ENCODE measurements around the gene TRDMT1.
A peak's percentile ranks its signal among the peaks of the same experiment; 100 is the strongest.

TRDMT1 gene

GRCh38 chr10:17238445-17239291, 37.2 kb upstream of the TRDMT1 start:
- Histone ChIP-seq H3K36me3 (replicated peaks) (peaks cover 37% of the 10 kb centered on the region), H3K4me3 (ENCODE audit: low read depth, low read length) (no peak overlapping the region), H3K27ac (peak overlapping the region; percentile 15), H3K27me3 (replicated peaks) (no peaks in the 10 kb centered on the region)
- DNase-seq, result peak; percentile 92
- in situ Hi-C loops (cut with HindIII; ENCODE audit: low pct_ligation_motif_present, low sequenced_read_pairs), result loop anchor here (25.0 kb wide), 1 partner anchor 376 kb away; no protein-coding TSS in a partner anchor
- no peak for TF ChIP-seq CTCF (IDR thresholded peaks at IDR 0.05; ENCODE audit: low read depth, low read length, missing control alignments)

- in situ Hi-C loops (cut with HindIII; ENCODE audit: low pct_ligation_motif_present, low sequenced_read_pairs), result loop anchor here (25.0 kb wide), 1 partner anchor 376 kb away; no protein-coding TSS in a partner anchor
- Histone ChIP-seq H3K27me3 (replicated peaks) (no peaks in the 10 kb centered on the region), H3K4me3 (ENCODE audit: low read depth, low read length) (no peak overlapping the region), H3K36me3 (replicated peaks) (peaks cover 44% of the 10 kb centered on the region), H3K27ac (peak overlapping the region; percentile 15)
- no peak for TF ChIP-seq CTCF (IDR thresholded peaks at IDR 0.05; ENCODE audit: low read depth, low read length, missing control alignments)
- no peak for DNase-seq
Observed at GRCh38 chr10:17237915-17238444, 36.5 kb upstream of the TRDMT1 start.

- DNase-seq, result no peak
- TF ChIP-seq CTCF (IDR thresholded peaks at IDR 0.05; ENCODE audit: low read depth, low read length, missing control alignments), result no peak
- Histone ChIP-seq H3K36me3 (replicated peaks) (peaks cover 52% of the 10 kb centered on the region), H3K4me3 (ENCODE audit: low read depth, low read length) (no peak overlapping the region), H3K27me3 (replicated peaks) (no peaks in the 10 kb centered on the region), H3K27ac (no peak overlapping the region)
- in situ Hi-C loops (cut with HindIII; ENCODE audit: low pct_ligation_motif_present, low sequenced_read_pairs), result loop anchor here (25.0 kb wide), 1 partner anchor 375 kb away; no protein-coding TSS in a partner anchor
Observed at GRCh38 chr10:17237149-17237527, 35.7 kb upstream of the TRDMT1 start.

- in situ Hi-C loops (cut with HindIII; ENCODE audit: low pct_ligation_motif_present, low sequenced_read_pairs), result loop anchor here (25.0 kb wide), 1 partner anchor 374 kb away; no protein-coding TSS in a partner anchor
- no peak for DNase-seq
- no peaks in the 10 kb centered on the region for H3K27me3 ChIP-seq (replicated peaks)
- H3K36me3 ChIP-seq (replicated peaks), result peaks cover 57% of the 10 kb centered on the region
- no peak overlapping the region for H3K4me3 ChIP-seq (ENCODE audit: low read depth, low read length)
- peak overlapping the region; percentile 1 for H3K27ac ChIP-seq
- no peak for TF ChIP-seq CTCF (IDR thresholded peaks at IDR 0.05; ENCODE audit: low read depth, low read length, missing control alignments)
Observed at GRCh38 chr10:17236468-17237148, 35.1 kb upstream of the TRDMT1 start.

- Histone ChIP-seq H3K4me3 (ENCODE audit: low read depth, low read length) (peak overlapping the region; percentile 99), H3K27me3 (replicated peaks) (no peaks in the 10 kb centered on the region), H3K27ac (peak overlapping the region; percentile 9), H3K36me3 (replicated peaks) (peaks cover 72% of the 10 kb centered on the region)
- peak; percentile 51 for TF ChIP-seq CTCF (IDR thresholded peaks at IDR 0.05; ENCODE audit: low read depth, low read length, missing control alignments)
- no peak for DNase-seq
- in situ Hi-C loops (cut with HindIII; ENCODE audit: low pct_ligation_motif_present, low sequenced_read_pairs), result loop anchor here (25.0 kb wide), 1 partner anchor 373 kb away; no protein-coding TSS in a partner anchor
Observed at GRCh38 chr10:17235136-17235535, 33.7 kb upstream of the TRDMT1 start.
